IPS-NIHi11 (cell line): Measurements from ENCODE around the gene UBD.
A peak's percentile ranks its signal among the peaks of the same experiment; 100 is the strongest.

Source experiments
- DNase-seq: peaks from one replicate; pipeline ENCODE4 v3.0.0; 2012; ENCODE audit warnings: mixed read lengths, low spot score

The UBD gene

GRCh38 chr6:29559524-29560287 lies at the start of gene UBD:
Gene UBD (minus strand): TSS chr6:29559732. CDS start chr6:29559701, 31 bp downstream.
- no peak for DNase-seq

GRCh38 chr6:29608131-29608530 lies 48.6 kb upstream of the UBD start:
- DNase-seq, result no peak

- no peak for DNase-seq
Observed at GRCh38 chr6:29603930-29604329, 44.4 kb upstream of the UBD start.

GRCh38 chr6:29603456-29603855 lies 43.9 kb upstream of the UBD start:
- DNase-seq, result peak; percentile 41

- peak; percentile 91 for DNase-seq
Observed at GRCh38 chr6:29602564-29603361, 43.2 kb upstream of the UBD start.

- DNase-seq, result no peak
Observed at GRCh38 chr6:29598172-29598747, 38.7 kb upstream of the UBD start.

- DNase-seq, result no peak
Observed at GRCh38 chr6:29597184-29597583, 37.7 kb upstream of the UBD start.

- DNase-seq, result no peak
Observed at GRCh38 chr6:29596381-29596900, 36.9 kb upstream of the UBD start.

GRCh38 chr6:29593199-29593855 lies 33.8 kb upstream of the UBD start:
- no peak for DNase-seq

GRCh38 chr6:29591677-29592076 lies 32.1 kb upstream of the UBD start:
- DNase-seq, result no peak

GRCh38 chr6:29590218-29590808 lies 30.8 kb upstream of the UBD start:
- no peak for DNase-seq

- peak; percentile 61 for DNase-seq
Observed at GRCh38 chr6:29589423-29590048, 30.0 kb upstream of the UBD start.

- no peak for DNase-seq
Observed at GRCh38 chr6:29584821-29585220, 25.3 kb upstream of the UBD start, which contains the start of gene OR2H2. Gene OR2H2 (plus strand): TSS chr6:29585121. CDS start chr6:29587945, 2,824 bp downstream.

GRCh38 chr6:29577544-29577943 lies 18.0 kb upstream of the UBD start:
- no peak for DNase-seq

GRCh38 chr6:29576056-29576455 lies 16.5 kb upstream of the UBD start:
- no peak for DNase-seq

- DNase-seq, result no peak
Observed at GRCh38 chr6:29567991-29568390, 8.5 kb upstream of the UBD start.

- no peak for DNase-seq
Observed at GRCh38 chr6:29567541-29567940, 8.0 kb upstream of the UBD start.

GRCh38 chr6:29566856-29567255 lies 7.3 kb upstream of the UBD start:
- DNase-seq, result no peak

- no peak for DNase-seq
Observed at GRCh38 chr6:29564875-29565274, 5.3 kb upstream of the UBD start.

GRCh38 chr6:29563435-29563965 lies 4.0 kb upstream of the UBD start:
- no peak for DNase-seq

- no peak for DNase-seq
Observed at GRCh38 chr6:29561606-29562181, 2.2 kb upstream of the UBD start.
